K562 (cell line): ENCODE results near the gene CD34. TPM values are rescaled to one million over a fixed set of nuclear protein-coding genes. Genes with fewer than 3 reads are reported as not detected.

Experiments
- ERF ChIP-seq: fragments of 450-650 bp; formaldehyde crosslinking; IDR thresholded peaks from 2 replicates; pipeline ENCODE4 v1.4.0; 2020; ENCODE audit warnings: mild to moderate bottlenecking, mixed read lengths
- MGA ChIP-seq: fragments of 450-650 bp; IDR thresholded peaks from 2 replicates; pipeline ENCODE4 v1.6.1; 2016; ENCODE audit warnings: mild to moderate bottlenecking, moderate library complexity
- NEUROD1 ChIP-seq: fragments of 150-350 bp; IDR thresholded peaks from 2 replicates; pipeline ENCODE4 v1.6.1; 2014; ENCODE audit warnings: borderline replicate concordance, low read length, low read depth; ENCODE audit not compliant: partially characterized antibody
- PYGO2 ChIP-seq: fragments of 450-650 bp; IDR thresholded peaks from 2 replicates; pipeline ENCODE4 v1.6.1; 2016; ENCODE audit warnings: mild to moderate bottlenecking, missing genetic modification characterization, moderate library complexity, missing compliant biosample characterization
- ZNF347 ChIP-seq: fragments of 450-650 bp; formaldehyde crosslinking; IDR thresholded peaks from 2 replicates; pipeline ENCODE4 v1.4.0; 2020; ENCODE audit warnings: low read depth, mild to moderate bottlenecking, moderate library complexity
- ZNF75A ChIP-seq: fragments of 450-650 bp; formaldehyde crosslinking; IDR thresholded peaks from 2 replicates; pipeline ENCODE4 v1.4.0; 2020; ENCODE audit warnings: mild to moderate bottlenecking
- polyA plus RNA-seq, 8 experiments: library from polyadenylated mRNA; depleted of rRNA in 4 of 8; stranded (reverse) in 5 of 8; unstranded in 3 of 8; fragments of >200 nt; fragmentation: Nextera tagmentation in 2 of 8; fragmentation: Illumina TruSeq in 1 of 8; extraction: Ambion mirVana in 2 of 8; extraction: Trizol in 1 of 8; gene quantifications; 2 replicates each; pipeline versions ENCODE4 v1.2.1 to v1.2.3, GENCODE V29; 2011 to 2014; ENCODE audit warnings: inconsistent platforms in 1 of 8, missing spikeins in 1 of 8
- total RNA-seq, 7 experiments: library from RNA; depleted of rRNA in 6 of 7; stranded (reverse); fragments of >200 nt in 6 of 7; fragmentation: Illumina TruSeq in 2 of 7; extraction: Trizol in 2 of 7; gene quantifications; 2 replicates each; pipeline versions ENCODE4 v1.2.1 to v1.2.3, GENCODE V29; 2011 to 2021; ENCODE audit warnings: low replicate concordance in 1 of 7
- TF ChIP-seq, protein P1 (sequence below): IDR thresholded peaks from 2 replicates; pipeline ENCODE4 v1.6.1; 2011; ENCODE audit warnings: borderline replicate concordance, low read depth, mild to moderate bottlenecking, moderate library complexity, low read length; ENCODE audit not compliant: insufficient read depth, poor library complexity, severe bottlenecking
- TF ChIP-seq, protein P2 (sequence below): fragments of 450-650 bp; IDR thresholded peaks from 2 replicates; pipeline ENCODE4 v1.6.1; 2014; ENCODE audit warnings: low read depth, mild to moderate bottlenecking, moderate library complexity, borderline replicate concordance

Gene CD34
- total and polyA plus RNA-seq, 9 of the 15 experiments (the other 6 are each of a cell fraction or from before 2014, with no cell fraction given) = not detected

GRCh38 chr1:207908107-207908734 is 2.7 kb downstream of the CD34 start (continued):
- TF ChIP-seq, protein P1, sequence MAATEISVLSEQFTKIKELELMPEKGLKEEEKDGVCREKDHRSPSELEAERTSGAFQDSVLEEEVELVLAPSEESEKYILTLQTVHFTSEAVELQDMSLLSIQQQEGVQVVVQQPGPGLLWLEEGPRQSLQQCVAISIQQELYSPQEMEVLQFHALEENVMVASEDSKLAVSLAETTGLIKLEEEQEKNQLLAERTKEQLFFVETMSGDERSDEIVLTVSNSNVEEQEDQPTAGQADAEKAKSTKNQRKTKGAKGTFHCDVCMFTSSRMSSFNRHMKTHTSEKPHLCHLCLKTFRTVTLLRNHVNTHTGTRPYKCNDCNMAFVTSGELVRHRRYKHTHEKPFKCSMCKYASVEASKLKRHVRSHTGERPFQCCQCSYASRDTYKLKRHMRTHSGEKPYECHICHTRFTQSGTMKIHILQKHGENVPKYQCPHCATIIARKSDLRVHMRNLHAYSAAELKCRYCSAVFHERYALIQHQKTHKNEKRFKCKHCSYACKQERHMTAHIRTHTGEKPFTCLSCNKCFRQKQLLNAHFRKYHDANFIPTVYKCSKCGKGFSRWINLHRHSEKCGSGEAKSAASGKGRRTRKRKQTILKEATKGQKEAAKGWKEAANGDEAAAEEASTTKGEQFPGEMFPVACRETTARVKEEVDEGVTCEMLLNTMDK = no peak
- TF ChIP-seq PYGO2 (tag) (no peak), ZNF347 (CRISPR knock-in tag) (no peak), ERF (CRISPR knock-in tag) (no peak), NEUROD1 (no peak), MGA (no peak), ZNF75A (CRISPR knock-in tag) (no peak)
- TF ChIP-seq, protein P2, sequence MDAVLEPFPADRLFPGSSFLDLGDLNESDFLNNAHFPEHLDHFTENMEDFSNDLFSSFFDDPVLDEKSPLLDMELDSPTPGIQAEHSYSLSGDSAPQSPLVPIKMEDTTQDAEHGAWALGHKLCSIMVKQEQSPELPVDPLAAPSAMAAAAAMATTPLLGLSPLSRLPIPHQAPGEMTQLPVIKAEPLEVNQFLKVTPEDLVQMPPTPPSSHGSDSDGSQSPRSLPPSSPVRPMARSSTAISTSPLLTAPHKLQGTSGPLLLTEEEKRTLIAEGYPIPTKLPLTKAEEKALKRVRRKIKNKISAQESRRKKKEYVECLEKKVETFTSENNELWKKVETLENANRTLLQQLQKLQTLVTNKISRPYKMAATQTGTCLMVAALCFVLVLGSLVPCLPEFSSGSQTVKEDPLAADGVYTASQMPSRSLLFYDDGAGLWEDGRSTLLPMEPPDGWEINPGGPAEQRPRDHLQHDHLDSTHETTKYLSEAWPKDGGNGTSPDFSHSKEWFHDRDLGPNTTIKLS = no peak
